Endothelial cell of umbilical vein (primary cell): Measurements from ENCODE around the gene CYTH1. TPM values are rescaled to one million over a fixed set of nuclear protein-coding genes. Genes with fewer than 3 reads are reported as not detected.

ENCODE experiments used
- BruUV-seq: library from RNA; stranded (reverse); fragments of 400-500 nt; replicated peaks from 2 replicates; lab custom pipeline; 2021; lab: Mats Ljungman, UMichigan
- CTCF ChIA-PET: fragments of 300-600, 350-600 bp; sonication (Branson Sonifier 250); formaldehyde crosslinking; loops from one replicate; lab custom pipeline; 2021; ENCODE audit warnings: antibody characterized with exemption, inconsistent platforms; lab: Charles Lee
- POLR2A ChIA-PET: fragments of 300-600, 350-600 bp; sonication (Branson Sonifier 250); formaldehyde crosslinking; loops from one replicate; lab custom pipeline; 2021; ENCODE audit warnings: antibody characterized with exemption, inconsistent platforms; lab: Charles Lee
- DNase-seq: peaks from one replicate; pipeline ENCODE4 v3.0.0-alpha.2; 2011; ENCODE audit warnings: low read depth, low spot score
- FAIRE-seq: peaks from 2 replicates; lab custom pipeline; 2011; peaks lifted over from hg19 to GRCh38; lab: Jason Lieb, UNC
- H2AFZ ChIP-seq: 2 replicates; pipeline ENCODE4 v1.6.0; 2012; ENCODE audit warnings: low read depth, low read length, control low read depth, inconsistent platforms
- H3K27ac ChIP-seq: 2 replicates; pipeline ENCODE4 v1.5.1; 2011; ENCODE audit warnings: low read depth, mild to moderate bottlenecking, control low read depth, low read length, moderate library complexity; ENCODE audit not compliant: insufficient read depth
- H3K27me3 ChIP-seq, 2 experiments: 2 replicates each; pipeline versions ENCODE4 v1.6.0 to v1.6.1; 2011; ENCODE audit warnings: low read length in 2 of 2, mixed read lengths in 1 of 2; ENCODE audit not compliant: control insufficient read depth in 2 of 2, insufficient read depth in 2 of 2
- H3K36me3 ChIP-seq, 2 experiments: 2 replicates in 1 of 2; 3 replicates in 1 of 2; pipeline ENCODE4 v1.5.1; 2011; ENCODE audit warnings: low read length in 2 of 2, mild to moderate bottlenecking in 1 of 2, moderate library complexity in 1 of 2; ENCODE audit not compliant: control insufficient read depth in 2 of 2, insufficient read depth in 2 of 2; ENCODE audit errors: extremely low read depth in 1 of 2
- H3K4me1 ChIP-seq: 3 replicates; pipeline ENCODE4 v1.5.1; 2011; ENCODE audit warnings: mild to moderate bottlenecking, low read length; ENCODE audit not compliant: control insufficient read depth, insufficient read depth; ENCODE audit errors: extremely low read depth
- H3K4me2 ChIP-seq: 2 replicates; pipeline ENCODE4 v1.6.1; 2011; ENCODE audit warnings: low read length, control low read depth, mixed read lengths; ENCODE audit not compliant: insufficient read depth
- H3K4me3 ChIP-seq, 3 experiments: fragments of 200-600 bp in 1 of 3; sonication (generic), shearing (Covaris generic) in 1 of 3; replicated peaks in 1 of 3; 2 replicates each; pipeline ENCODE4 v1.5.1; 2011 to 2016; ENCODE audit warnings: control low read depth in 3 of 3, low read length in 3 of 3, mild to moderate bottlenecking in 2 of 3, inconsistent platforms in 1 of 3, low read depth in 1 of 3, moderate library complexity in 1 of 3; ENCODE audit not compliant: insufficient read depth in 1 of 3
- H3K79me2 ChIP-seq: 2 replicates; pipeline ENCODE4 v1.6.0; 2012; ENCODE audit warnings: low read length, inconsistent platforms; ENCODE audit not compliant: control insufficient read depth, insufficient read depth
- H3K9ac ChIP-seq: replicated peaks from 2 replicates; pipeline ENCODE3; 2011; ENCODE audit warnings: low read length, control low read depth; ENCODE audit not compliant: insufficient read depth; ENCODE audit errors: extremely low read depth
- H3K9me1 ChIP-seq: replicated peaks from 3 replicates; pipeline ENCODE4 v1.6.0; 2011; ENCODE audit warnings: mild to moderate bottlenecking, low read length; ENCODE audit not compliant: control insufficient read depth, insufficient read depth; ENCODE audit errors: extremely low read depth
- H3K9me3 ChIP-seq: replicated peaks from 2 replicates; pipeline ENCODE4 v1.5.1; 2012; ENCODE audit warnings: low read length, inconsistent platforms; ENCODE audit not compliant: control insufficient read depth, insufficient read depth
- H4K20me1 ChIP-seq: replicated peaks from 2 replicates; pipeline ENCODE3; 2011; ENCODE audit warnings: mild to moderate bottlenecking, low read length; ENCODE audit not compliant: control insufficient read depth, insufficient read depth; ENCODE audit errors: extremely low read depth
- CTCF ChIP-seq, 2 donors: IDR thresholded peaks; 1 replicate in 1 of 2; 2 replicates in 1 of 2; pipeline ENCODE4 v1.5.1; 2011; ENCODE audit warnings: low read length in 2 of 2, mild to moderate bottlenecking in 2 of 2, moderate library complexity in 2 of 2, control low read depth in 1 of 2, inconsistent platforms in 1 of 2, low read depth in 1 of 2; ENCODE audit not compliant: insufficient read depth in 1 of 2; ENCODE audit errors: extremely low read depth in 1 of 2
- EZH2 ChIP-seq: IDR thresholded peaks from 2 replicates; pipeline ENCODE4 v1.6.1; 2012; ENCODE audit warnings: borderline replicate concordance, low read depth, mild to moderate bottlenecking, moderate library complexity, low read length, inconsistent platforms; ENCODE audit not compliant: severe bottlenecking
- FOS ChIP-seq: IDR thresholded peaks from 2 replicates; pipeline ENCODE4 v1.6.1; 2011; ENCODE audit warnings: mild to moderate bottlenecking, low read length, moderate library complexity, borderline replicate concordance; ENCODE audit not compliant: insufficient read depth
- GATA2 ChIP-seq: IDR thresholded peaks from 2 replicates; pipeline ENCODE4 v1.7.0; 2011; ENCODE audit warnings: low read depth, mild to moderate bottlenecking, moderate library complexity, mixed read lengths, low read length; ENCODE audit not compliant: insufficient read length, insufficient read depth
- JUN ChIP-seq: IDR thresholded peaks from 2 replicates; pipeline ENCODE4 v1.6.1; 2011; ENCODE audit warnings: borderline replicate concordance, low read depth; ENCODE audit not compliant: insufficient read length, insufficient read depth
- MYC ChIP-seq: IDR thresholded peaks from one replicate; pipeline ENCODE4 v1.6.1; 2011; ENCODE audit warnings: mild to moderate bottlenecking, low read depth, low read length
- POLR2A ChIP-seq: IDR thresholded peaks from 2 replicates; pipeline ENCODE4 v1.6.1; 2012; ENCODE audit warnings: low read depth, mild to moderate bottlenecking, control low read depth, low read length
- POLR2AphosphoS5 ChIP-seq: IDR thresholded peaks from 2 replicates; pipeline ENCODE4 v1.6.1; 2012; ENCODE audit warnings: low read depth, mild to moderate bottlenecking, control low read depth, low read length, moderate library complexity; ENCODE audit not compliant: insufficient read depth
- dilution Hi-C: fragments of 300-500 bp; cut with MboI; formaldehyde crosslinking; loops from one replicate; pipeline ENCODE4 v1.15.0; 2019; ENCODE audit warnings: low sequenced_read_pairs; ENCODE audit not compliant: extremely low pct_ligation_motif_present
- intact Hi-C: fragments of 100-400 bp; cut with micrococcal nuclease; formaldehyde crosslinking; loops from one replicate; pipeline ENCODE4 v1.10.0; 2022
- polyA plus RNA-seq, 4 experiments: library from polyadenylated mRNA; depleted of rRNA in 3 of 4; stranded (reverse) in 3 of 4; unstranded in 1 of 4; fragments of >200 nt; gene quantifications; 2 replicates each; pipeline versions ENCODE4 v1.2.1 to v1.2.3, GENCODE V29; 2011 to 2012; ENCODE audit warnings: missing spikeins in 1 of 4
- total RNA-seq: library from RNA; stranded (reverse); gene quantifications from 2 replicates; pipeline ENCODE4 v1.2.3, GENCODE V29; 2021
- TF ChIP-seq, protein P1 (sequence below): IDR thresholded peaks from 2 replicates; pipeline ENCODE4 v1.6.1; 2011; ENCODE audit not compliant: insufficient read depth, insufficient read length

CYTH1 gene
- total and polyA plus RNA-seq, 2 donors (not counting 3 experiments of a cell fraction or from before 2014, with no cell fraction given) = 35.9 to 49.9 TPM

- Histone ChIP-seq H3K27ac (no peak overlapping the region), H3K27me3 (no peaks in the 10 kb centered on the region), H3K9me1 (no peaks in the 10 kb centered on the region), H3K4me2 (no peak overlapping the region), H3K4me3 (no peak overlapping the region), H2AFZ (no peak overlapping the region), H3K4me1 (no peaks in the 10 kb centered on the region), H3K36me3 (no peaks in the 10 kb centered on the region), H4K20me1 (peaks cover 10% of the 10 kb centered on the region), H3K9ac (no peak overlapping the region), H3K9me3 (no peaks in the 10 kb centered on the region), H3K79me2 (peaks cover 18% of the 10 kb centered on the region)
- dilution Hi-C loops (no loop called here), intact Hi-C loops (no loop called here)
- TF ChIP-seq POLR2A (no peak), GATA2 (no peak), POLR2AphosphoS5 (no peak), CTCF (IDR thresholded peaks at IDR 0.05; ENCODE audit: extremely low read depth in 1 of 2, insufficient read depth in 1 of 2, low read depth in 1 of 2, low read length in 2 of 2) (no peak), EZH2 (no peak), JUN (no peak), FOS (no peak), MYC (no peak)
- TF ChIP-seq, protein P1, sequence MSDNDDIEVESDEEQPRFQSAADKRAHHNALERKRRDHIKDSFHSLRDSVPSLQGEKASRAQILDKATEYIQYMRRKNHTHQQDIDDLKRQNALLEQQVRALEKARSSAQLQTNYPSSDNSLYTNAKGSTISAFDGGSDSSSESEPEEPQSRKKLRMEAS = no peak
- ChIA-PET CTCF (interaction anchor here (1.0 kb wide), 1 partner anchor 12 kb away, joined by 4 read pairs; no protein-coding TSS in a partner anchor), POLR2A (no interaction called here)
- DNase-seq (no peak), FAIRE-seq (no peak)
- BruUV-seq = no TSS peak
Observed at GRCh38 chr17:78723957-78724356, 58.1 kb downstream of the CYTH1 start.
